GM12873 (cell line): ENCODE data around the gene REC114.

ENCODE experiments used
- CTCF ChIP-seq: IDR thresholded peaks from 2 replicates; pipeline ENCODE4 v1.5.1; 2012; ENCODE audit warnings: low read depth, mild to moderate bottlenecking, moderate library complexity, low read length, control low read depth; ENCODE audit not compliant: insufficient read depth; ENCODE audit errors: missing control alignments

REC114 gene

GRCh38 chr15:73495181-73495580, 52.2 kb downstream of the REC114 start:
- TF ChIP-seq CTCF, result no peak

GRCh38 chr15:73500696-73501095, 57.7 kb downstream of the REC114 start:
- no peak for TF ChIP-seq CTCF

- no peak for TF ChIP-seq CTCF
Observed at GRCh38 chr15:73504885-73505284, 61.9 kb downstream of the REC114 start.

GRCh38 chr15:73515527-73515926, 72.6 kb downstream of the REC114 start:
- no peak for TF ChIP-seq CTCF

GRCh38 chr15:73517566-73517965, 74.6 kb downstream of the REC114 start:
- TF ChIP-seq CTCF, result no peak

- no peak for TF ChIP-seq CTCF
Observed at GRCh38 chr15:73518180-73518862, 75.4 kb downstream of the REC114 start.

- no peak for TF ChIP-seq CTCF
Observed at GRCh38 chr15:73518876-73519733, 76.1 kb downstream of the REC114 start.
